SK-N-SH treated with all-trans-retinoic acid at 6 μM for 48 hours (cell line): ENCODE data around the gene RGS6.

Experiments used
- ATAC-seq: fragments of 200-7000 bp; cut with Tn5 transposase; 3 replicates; pipeline ENCODE4 v1.9.1; 2020; ENCODE audit warnings: mild to moderate bottlenecking, moderate library complexity
- BACH2 ChIP-seq: fragments of 250-450 bp; sonication (Bioruptor Pico); IDR thresholded peaks from 2 replicates; pipeline ENCODE4 v1.9.0; 2021; ENCODE audit warnings: mild to moderate bottlenecking, borderline replicate concordance
- CSDC2 ChIP-seq: fragments of 250-450 bp; sonication (Bioruptor Pico); IDR thresholded peaks from 2 replicates; pipeline ENCODE4 v1.5.0; 2020; ENCODE audit warnings: mild to moderate bottlenecking, moderate library complexity
- CSRNP3 ChIP-seq: fragments of 250-450 bp; sonication (Bioruptor Pico); IDR thresholded peaks from 2 replicates; pipeline ENCODE4 v1.5.1; 2021; ENCODE audit warnings: mild to moderate bottlenecking, moderate library complexity
- GLIS3 ChIP-seq: fragments of 250-450 bp; sonication (Bioruptor Pico); IDR thresholded peaks from 2 replicates; pipeline ENCODE4 v1.5.0; 2020; ENCODE audit warnings: mild to moderate bottlenecking, moderate library complexity
- ISL1 ChIP-seq: fragments of 250-450 bp; sonication (Bioruptor Pico); IDR thresholded peaks from 2 replicates; pipeline ENCODE4 v2.1.2; 2022; ENCODE audit warnings: mild to moderate bottlenecking, moderate library complexity
- OSR1 ChIP-seq: fragments of 250-450 bp; sonication (Bioruptor Pico); IDR thresholded peaks from 2 replicates; pipeline ENCODE4 v1.8.0; 2022; ENCODE audit warnings: moderate library complexity, mild to moderate bottlenecking, inconsistent platforms
- PPARA ChIP-seq: fragments of 250-450 bp; sonication (Bioruptor Pico); IDR thresholded peaks from 2 replicates; pipeline ENCODE4 v1.5.0; 2020; ENCODE audit warnings: mild to moderate bottlenecking, borderline replicate concordance
- RARB ChIP-seq: fragments of 250-450 bp; sonication (Bioruptor Pico); IDR thresholded peaks from 2 replicates; pipeline ENCODE4 v1.8.0; 2021; ENCODE audit warnings: mild to moderate bottlenecking, moderate library complexity
- SNAI2 ChIP-seq: fragments of 250-450 bp; sonication (Bioruptor Pico); IDR thresholded peaks from 2 replicates; pipeline ENCODE4 v1.5.0; 2020; ENCODE audit warnings: mild to moderate bottlenecking, moderate library complexity
- TCF4 ChIP-seq: fragments of 250-450 bp; sonication (Bioruptor Pico); IDR thresholded peaks from 2 replicates; pipeline ENCODE4 v1.8.0; 2021; ENCODE audit warnings: mild to moderate bottlenecking, moderate library complexity, borderline replicate concordance
- TOX ChIP-seq: fragments of 250-450 bp; sonication (Bioruptor Pico); IDR thresholded peaks from 2 replicates; pipeline ENCODE4 v1.8.0; 2021; ENCODE audit warnings: mild to moderate bottlenecking, moderate library complexity, borderline replicate concordance
- TSHZ2 ChIP-seq: fragments of 250-450 bp; sonication (Bioruptor Pico); IDR thresholded peaks from 2 replicates; pipeline ENCODE4 v1.5.0; 2020; ENCODE audit warnings: mild to moderate bottlenecking, moderate library complexity
- ZC3H10 ChIP-seq: fragments of 250-450 bp; sonication (Bioruptor Pico); IDR thresholded peaks from 2 replicates; pipeline ENCODE4 v1.5.1; 2021; ENCODE audit warnings: mild to moderate bottlenecking, moderate library complexity
- ZFP3 ChIP-seq: fragments of 250-450 bp; sonication (Bioruptor Pico); IDR thresholded peaks from 2 replicates; pipeline ENCODE4 v1.5.0; 2020; ENCODE audit warnings: mild to moderate bottlenecking, moderate library complexity
- ZNF70 ChIP-seq: fragments of 450-650 bp; formaldehyde crosslinking; IDR thresholded peaks from 2 replicates; pipeline ENCODE4 v1.5.0; 2020; ENCODE audit warnings: mild to moderate bottlenecking, moderate library complexity
- ZNF8 ChIP-seq: fragments of 450-650 bp; formaldehyde crosslinking; IDR thresholded peaks from 2 replicates; pipeline ENCODE4 v1.5.0; 2020; ENCODE audit warnings: mild to moderate bottlenecking, moderate library complexity
- TF ChIP-seq, protein P1 (sequence below): fragments of 250-450 bp; sonication (Bioruptor Pico); IDR thresholded peaks from 2 replicates; pipeline ENCODE4 v1.8.0; 2020; ENCODE audit warnings: mild to moderate bottlenecking, moderate library complexity, borderline replicate concordance
- TF ChIP-seq, protein P2 (sequence below): fragments of 250-450 bp; sonication (Bioruptor Pico); IDR thresholded peaks from 2 replicates; pipeline ENCODE4 v1.5.1; 2020; ENCODE audit warnings: low read depth, mild to moderate bottlenecking, moderate library complexity

RGS6 gene

GRCh38 chr14:72416892-72417291 lies 484.7 kb downstream of the RGS6 start (continued):
- TF ChIP-seq TSHZ2 (CRISPR knock-in tag) (no peak), CSRNP3 (CRISPR knock-in tag) (no peak), ZNF8 (CRISPR knock-in tag) (no peak), ISL1 (CRISPR knock-in tag) (no peak), OSR1 (CRISPR knock-in tag) (no peak), BACH2 (CRISPR knock-in tag) (no peak)
- TF ChIP-seq, protein P1, sequence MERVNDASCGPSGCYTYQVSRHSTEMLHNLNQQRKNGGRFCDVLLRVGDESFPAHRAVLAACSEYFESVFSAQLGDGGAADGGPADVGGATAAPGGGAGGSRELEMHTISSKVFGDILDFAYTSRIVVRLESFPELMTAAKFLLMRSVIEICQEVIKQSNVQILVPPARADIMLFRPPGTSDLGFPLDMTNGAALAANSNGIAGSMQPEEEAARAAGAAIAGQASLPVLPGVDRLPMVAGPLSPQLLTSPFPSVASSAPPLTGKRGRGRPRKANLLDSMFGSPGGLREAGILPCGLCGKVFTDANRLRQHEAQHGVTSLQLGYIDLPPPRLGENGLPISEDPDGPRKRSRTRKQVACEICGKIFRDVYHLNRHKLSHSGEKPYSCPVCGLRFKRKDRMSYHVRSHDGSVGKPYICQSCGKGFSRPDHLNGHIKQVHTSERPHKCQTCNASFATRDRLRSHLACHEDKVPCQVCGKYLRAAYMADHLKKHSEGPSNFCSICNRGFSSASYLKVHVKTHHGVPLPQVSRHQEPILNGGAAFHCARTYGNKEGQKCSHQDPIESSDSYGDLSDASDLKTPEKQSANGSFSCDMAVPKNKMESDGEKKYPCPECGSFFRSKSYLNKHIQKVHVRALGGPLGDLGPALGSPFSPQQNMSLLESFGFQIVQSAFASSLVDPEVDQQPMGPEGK, result no peak
- TF ChIP-seq, all 23 proteins: peak for 0

GRCh38 chr14:72418806-72419205 lies 486.6 kb downstream of the RGS6 start:
- no peak for ATAC-seq
- TF ChIP-seq SNAI2 (CRISPR knock-in tag) (no peak), TOX (no peak), ZNF70 (CRISPR knock-in tag) (no peak), ZC3H10 (CRISPR knock-in tag) (no peak), ZNF8 (CRISPR knock-in tag) (no peak), TCF4 (no peak), RARB (CRISPR knock-in tag) (no peak), ZFP3 (no peak), PPARA (CRISPR knock-in tag) (no peak), CSDC2 (CRISPR knock-in tag) (no peak), GLIS3 (CRISPR knock-in tag) (no peak), BACH2 (CRISPR knock-in tag) (no peak), TSHZ2 (CRISPR knock-in tag) (no peak), ISL1 (CRISPR knock-in tag) (no peak)
- TF ChIP-seq, protein P1, result no peak
- TF ChIP-seq, protein P2, sequence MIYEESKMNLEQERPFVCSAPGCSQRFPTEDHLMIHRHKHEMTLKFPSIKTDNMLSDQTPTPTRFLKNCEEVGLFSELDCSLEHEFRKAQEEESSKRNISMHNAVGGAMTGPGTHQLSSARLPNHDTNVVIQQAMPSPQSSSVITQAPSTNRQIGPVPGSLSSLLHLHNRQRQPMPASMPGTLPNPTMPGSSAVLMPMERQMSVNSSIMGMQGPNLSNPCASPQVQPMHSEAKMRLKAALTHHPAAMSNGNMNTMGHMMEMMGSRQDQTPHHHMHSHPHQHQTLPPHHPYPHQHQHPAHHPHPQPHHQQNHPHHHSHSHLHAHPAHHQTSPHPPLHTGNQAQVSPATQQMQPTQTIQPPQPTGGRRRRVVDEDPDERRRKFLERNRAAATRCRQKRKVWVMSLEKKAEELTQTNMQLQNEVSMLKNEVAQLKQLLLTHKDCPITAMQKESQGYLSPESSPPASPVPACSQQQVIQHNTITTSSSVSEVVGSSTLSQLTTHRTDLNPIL (CRISPR knock-in tag), result no peak
